Fibroblast of the aortic adventitia (primary cell): ENCODE measurements around the gene TMEM163. TPM values are rescaled to one million over a fixed set of nuclear protein-coding genes. Genes with fewer than 3 reads are reported as not detected.

Experiments
- DNase-seq: peaks from one replicate; pipeline ENCODE4 v3.0.0-alpha.2; 2010; ENCODE audit warnings: low read depth
- H3K4me3 ChIP-seq: 2 replicates; pipeline ENCODE4 v1.5.1; 2011; ENCODE audit warnings: low read depth, mild to moderate bottlenecking, control low read depth, low read length, moderate library complexity
- CTCF ChIP-seq: IDR thresholded peaks from 2 replicates; pipeline ENCODE4 v1.5.1; 2011; ENCODE audit warnings: mild to moderate bottlenecking, low read length, control low read depth, inconsistent platforms; ENCODE audit not compliant: insufficient read depth
- total RNA-seq: library from RNA; depleted of rRNA; stranded (reverse); fragments of >200 nt; gene quantifications from 2 replicates; pipeline ENCODE4 v1.2.3, GENCODE V29; 2012; ENCODE audit warnings: low replicate concordance

TMEM163 gene
- total RNA-seq, 1 donor = not detected

GRCh38 chr2:134611316-134611715 is 107.5 kb downstream of the TMEM163 start:
- no peak overlapping the region for H3K4me3 ChIP-seq
- TF ChIP-seq CTCF = no peak
- DNase-seq = no peak

- no peak for DNase-seq
- TF ChIP-seq CTCF = no peak
- H3K4me3 ChIP-seq = no peak overlapping the region
Measured at GRCh38 chr2:134610871-134611270, 107.9 kb downstream of the TMEM163 start.

- no peak for TF ChIP-seq CTCF
- no peak overlapping the region for H3K4me3 ChIP-seq
Measured at GRCh38 chr2:134609924-134610513, 108.8 kb downstream of the TMEM163 start.

GRCh38 chr2:134603966-134604365 is 114.8 kb downstream of the TMEM163 start:
- DNase-seq = no peak
- TF ChIP-seq CTCF = no peak
- H3K4me3 ChIP-seq = no peak overlapping the region

More at GRCh38 chr2:134609924-134610513, 108.8 kb downstream of the TMEM163 start:
- no peak for DNase-seq

GRCh38 chr2:134602666-134603065 is 116.1 kb downstream of the TMEM163 start:
- TF ChIP-seq CTCF = no peak
- no peak overlapping the region for H3K4me3 ChIP-seq
- no peak for DNase-seq

- no peak for DNase-seq
- no peak overlapping the region for H3K4me3 ChIP-seq
- no peak for TF ChIP-seq CTCF
Measured at GRCh38 chr2:134601264-134601663, 117.5 kb downstream of the TMEM163 start.

GRCh38 chr2:134600208-134600607 is 118.6 kb downstream of the TMEM163 start:
- DNase-seq = no peak
- no peak for TF ChIP-seq CTCF
- H3K4me3 ChIP-seq = no peak overlapping the region
